Fibroblast of lung (primary cell): ENCODE results near the gene POLR2C. TPM values are rescaled to one million over a fixed set of nuclear protein-coding genes. Genes with fewer than 3 reads are reported as not detected.

ENCODE experiments used
- DNase-seq, 2 donors: peaks; one replicate each; pipeline versions ENCODE4 v3.0.0 to v3.0.0-alpha.2; 2010; ENCODE audit warnings: low read depth in 2 of 2
- H2AFZ ChIP-seq: 2 replicates; pipeline ENCODE4 v1.5.1; 2012; ENCODE audit warnings: low read length, control low read depth, inconsistent platforms
- H3K27ac ChIP-seq: 2 replicates; pipeline ENCODE4 v1.5.1; 2011; ENCODE audit warnings: low read length, control low read depth; ENCODE audit not compliant: insufficient read depth
- H3K27me3 ChIP-seq: 2 replicates; pipeline ENCODE4 v1.5.1; 2011; ENCODE audit warnings: mild to moderate bottlenecking, low read length; ENCODE audit not compliant: control insufficient read depth, insufficient read depth
- H3K36me3 ChIP-seq: 2 replicates; pipeline ENCODE4 v1.5.1; 2011; ENCODE audit warnings: low read length; ENCODE audit not compliant: control insufficient read depth, insufficient read depth
- H3K4me1 ChIP-seq: 2 replicates; pipeline ENCODE4 v1.5.1; 2011; ENCODE audit warnings: low read length; ENCODE audit not compliant: control insufficient read depth, insufficient read depth; ENCODE audit errors: extremely low read depth
- H3K4me2 ChIP-seq: 2 replicates; pipeline ENCODE4 v1.5.1; 2011; ENCODE audit warnings: low read length, control low read depth; ENCODE audit not compliant: insufficient read depth; ENCODE audit errors: extremely low read depth
- H3K4me3 ChIP-seq, 4 experiments: fragments of 200-600 bp in 1 of 4; sonication (generic) in 1 of 4; replicated peaks in 1 of 4; 2 replicates each; pipeline ENCODE4 v1.5.1; 2011 to 2016; ENCODE audit warnings: low read length in 4 of 4, low read depth in 3 of 4, mild to moderate bottlenecking in 3 of 4, control low read depth in 2 of 4, inconsistent platforms in 1 of 4, mixed read lengths in 1 of 4; ENCODE audit not compliant: insufficient read depth in 1 of 4; ENCODE audit errors: control extremely low read depth in 1 of 4
- H3K79me2 ChIP-seq: 2 replicates; pipeline ENCODE4 v1.5.1; 2012; ENCODE audit warnings: mild to moderate bottlenecking, low read length, inconsistent platforms; ENCODE audit not compliant: control insufficient read depth, insufficient read depth
- H3K9ac ChIP-seq: 2 replicates; pipeline ENCODE4 v1.5.1; 2011; ENCODE audit warnings: mild to moderate bottlenecking, low read length, control low read depth; ENCODE audit not compliant: insufficient read depth
- H3K9me3 ChIP-seq: 2 replicates; pipeline ENCODE4 v1.5.1; 2012; ENCODE audit warnings: low read depth, low read length; ENCODE audit not compliant: control insufficient read depth, insufficient read depth
- H4K20me1 ChIP-seq: 2 replicates; pipeline ENCODE4 v1.5.1; 2011; ENCODE audit warnings: low read length; ENCODE audit not compliant: control insufficient read depth, insufficient read depth; ENCODE audit errors: extremely low read depth
- EZH2 ChIP-seq: IDR thresholded peaks from 2 replicates; pipeline ENCODE4 v1.5.1; 2012; ENCODE audit warnings: low read length, control low read depth, mild to moderate bottlenecking; ENCODE audit errors: missing control alignments
- polyA plus RNA-seq, 2 donors: library from polyadenylated mRNA; depleted of rRNA in 1 of 2; stranded (reverse) in 1 of 2; unstranded in 1 of 2; fragments of >200 nt; gene quantifications; 2 replicates each; pipeline ENCODE4 v1.2.1, GENCODE V29; 2011 to 2012; ENCODE audit warnings: missing spikeins in 1 of 2
- total RNA-seq: library from RNA; depleted of rRNA; stranded (reverse); fragments of >200 nt; gene quantifications from 2 replicates; pipeline ENCODE4 v1.2.1, GENCODE V29; 2014
- TF ChIP-seq, protein P1 (sequence below), 2 donors: IDR thresholded peaks in 1 of 2; conservative IDR thresholded peaks in 1 of 2; 1 replicate in 1 of 2; 2 replicates in 1 of 2; pipeline ENCODE4 v1.5.1; 2011 to 2012; ENCODE audit warnings: low read length in 2 of 2, control low read depth in 1 of 2, inconsistent platforms in 1 of 2, low read depth in 1 of 2, mild to moderate bottlenecking in 1 of 2

Gene POLR2C
- total and polyA plus RNA-seq, 2 donors (not counting 1 experiment from before 2014, with no cell fraction given) = 84.0 to 106 TPM

DNA sequence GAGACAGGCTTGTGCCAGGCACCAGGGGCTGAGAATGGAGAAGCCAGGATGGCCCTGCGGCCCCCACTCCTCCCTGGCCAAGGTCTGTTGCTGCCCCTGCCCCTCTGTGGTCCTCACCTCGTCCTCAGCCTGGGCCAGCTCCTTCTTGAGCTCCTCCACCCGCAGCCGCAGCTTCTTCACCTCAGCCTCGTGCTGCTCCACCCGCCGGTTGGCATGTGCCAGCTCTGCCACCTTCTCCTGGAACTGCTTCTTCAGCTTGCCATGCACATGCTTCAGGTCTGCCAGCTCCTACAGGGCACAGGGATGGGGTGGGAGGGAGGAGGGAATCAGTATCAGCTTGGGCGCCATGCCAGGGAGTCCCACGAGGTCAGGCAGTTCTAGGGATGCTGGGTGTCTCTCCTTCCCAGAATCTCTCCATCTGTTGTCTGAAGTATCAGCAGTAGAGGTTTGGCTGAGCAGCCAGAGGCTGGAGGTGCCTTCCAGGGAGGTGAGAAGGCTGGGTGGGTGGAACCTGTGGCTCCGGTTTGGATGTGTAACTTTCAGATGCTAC lies 53.8 kb downstream of the POLR2C start:
- no peak overlapping the region for H3K27ac ChIP-seq
- no peaks in the 10 kb centered on the region for H3K27me3 ChIP-seq
- H3K4me3 ChIP-seq = no peak overlapping the region
- DNase-seq = no peak
- no peaks in the 10 kb centered on the region for H3K36me3 ChIP-seq
- no peaks in the 10 kb centered on the region for H3K79me2 ChIP-seq
- no peak for TF ChIP-seq EZH2
- TF ChIP-seq, protein P1, sequence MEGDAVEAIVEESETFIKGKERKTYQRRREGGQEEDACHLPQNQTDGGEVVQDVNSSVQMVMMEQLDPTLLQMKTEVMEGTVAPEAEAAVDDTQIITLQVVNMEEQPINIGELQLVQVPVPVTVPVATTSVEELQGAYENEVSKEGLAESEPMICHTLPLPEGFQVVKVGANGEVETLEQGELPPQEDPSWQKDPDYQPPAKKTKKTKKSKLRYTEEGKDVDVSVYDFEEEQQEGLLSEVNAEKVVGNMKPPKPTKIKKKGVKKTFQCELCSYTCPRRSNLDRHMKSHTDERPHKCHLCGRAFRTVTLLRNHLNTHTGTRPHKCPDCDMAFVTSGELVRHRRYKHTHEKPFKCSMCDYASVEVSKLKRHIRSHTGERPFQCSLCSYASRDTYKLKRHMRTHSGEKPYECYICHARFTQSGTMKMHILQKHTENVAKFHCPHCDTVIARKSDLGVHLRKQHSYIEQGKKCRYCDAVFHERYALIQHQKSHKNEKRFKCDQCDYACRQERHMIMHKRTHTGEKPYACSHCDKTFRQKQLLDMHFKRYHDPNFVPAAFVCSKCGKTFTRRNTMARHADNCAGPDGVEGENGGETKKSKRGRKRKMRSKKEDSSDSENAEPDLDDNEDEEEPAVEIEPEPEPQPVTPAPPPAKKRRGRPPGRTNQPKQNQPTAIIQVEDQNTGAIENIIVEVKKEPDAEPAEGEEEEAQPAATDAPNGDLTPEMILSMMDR (conservative IDR thresholded peaks at IDR 0.05 in 1 of 2, IDR thresholded peaks at IDR 0.05 in 1 of 2; ENCODE audit: low read depth in 1 of 2, low read length in 2 of 2) = no peak
- H3K9me3 ChIP-seq = no peaks in the 10 kb centered on the region
- no peaks in the 10 kb centered on the region for H3K4me1 ChIP-seq
- H3K4me2 ChIP-seq = no peak overlapping the region
- no peak overlapping the region for H2AFZ ChIP-seq
- no peaks in the 10 kb centered on the region for H4K20me1 ChIP-seq
- no peak overlapping the region for H3K9ac ChIP-seq

DNA sequence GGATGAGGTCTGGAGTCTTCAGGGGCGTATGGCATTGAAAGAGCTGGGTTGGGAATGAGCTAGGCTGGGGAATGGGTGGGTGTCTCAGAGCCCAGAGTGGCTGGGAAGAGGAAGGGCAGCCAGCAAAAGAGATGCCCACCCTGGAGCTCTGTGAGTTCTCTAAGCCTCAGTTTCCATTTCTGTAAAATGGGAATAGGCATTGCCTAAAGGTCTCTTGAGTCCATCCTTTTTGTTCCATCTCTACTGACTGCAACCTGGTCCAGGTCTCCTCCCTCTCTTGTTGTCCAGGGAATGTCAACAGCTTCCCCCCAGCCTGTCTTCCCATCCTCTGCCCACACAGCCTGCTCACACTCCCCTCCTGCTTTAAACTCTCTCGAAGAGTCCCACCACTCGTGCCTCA lies 54.3 kb downstream of the POLR2C start:
- H2AFZ ChIP-seq = no peak overlapping the region
- no peaks in the 10 kb centered on the region for H3K9me3 ChIP-seq
- H3K27ac ChIP-seq = no peak overlapping the region
- no peak overlapping the region for H3K4me3 ChIP-seq
- H4K20me1 ChIP-seq = no peaks in the 10 kb centered on the region
- no peaks in the 10 kb centered on the region for H3K79me2 ChIP-seq
- H3K9ac ChIP-seq = no peak overlapping the region
- TF ChIP-seq EZH2 = no peak
- TF ChIP-seq, protein P1 (conservative IDR thresholded peaks at IDR 0.05 in 1 of 2, IDR thresholded peaks at IDR 0.05 in 1 of 2; ENCODE audit: low read depth in 1 of 2, low read length in 2 of 2) = no peak
- no peak overlapping the region for H3K4me2 ChIP-seq
- no peaks in the 10 kb centered on the region for H3K4me1 ChIP-seq
- DNase-seq = no peak
- H3K36me3 ChIP-seq = no peaks in the 10 kb centered on the region
- no peaks in the 10 kb centered on the region for H3K27me3 ChIP-seq

DNA sequence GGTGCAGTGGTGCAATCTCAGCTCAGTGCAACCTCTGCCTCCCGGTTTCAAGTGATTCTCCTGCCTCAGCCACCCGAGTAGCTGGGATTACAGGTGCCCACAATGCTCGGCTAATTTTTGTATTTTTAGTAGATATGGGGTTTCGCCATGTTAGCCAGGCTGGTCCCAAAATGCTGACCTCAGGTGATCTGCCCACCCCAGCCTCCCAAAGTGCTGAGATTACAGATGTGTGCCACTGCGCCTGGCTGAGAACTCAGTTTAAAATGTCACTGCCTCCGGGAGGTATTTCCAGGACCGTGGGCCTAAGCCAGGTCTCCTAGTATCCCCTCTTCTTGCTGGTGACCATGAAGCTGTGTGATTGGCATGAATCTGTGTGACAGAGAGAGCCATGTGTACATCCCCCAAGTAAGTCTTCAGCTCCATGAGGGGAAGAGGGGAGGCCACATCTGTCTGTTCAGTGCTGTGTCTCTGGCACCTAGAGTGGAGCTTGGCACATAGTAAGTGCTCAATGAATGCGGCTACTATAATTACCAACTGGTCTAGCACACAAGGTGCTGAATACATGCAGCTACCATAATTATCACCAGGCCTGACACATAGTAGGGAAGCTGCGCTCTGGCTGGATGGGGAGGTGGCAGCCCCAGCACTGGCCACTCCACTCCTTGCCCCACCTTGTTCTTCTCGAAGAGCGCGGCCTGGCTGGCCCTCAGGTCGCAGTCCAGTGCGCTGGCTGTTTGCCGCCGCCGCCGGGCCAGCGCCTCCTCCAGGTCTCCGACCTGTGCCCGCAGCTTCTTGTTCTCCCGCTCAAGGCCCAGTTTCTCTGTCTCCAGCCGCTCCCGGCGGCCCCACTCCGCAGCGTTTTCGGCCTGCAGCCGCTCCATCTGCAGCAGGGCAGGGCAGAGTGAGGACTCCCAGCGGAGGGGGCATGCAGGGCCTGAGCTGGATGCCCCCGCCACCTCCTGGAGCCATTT lies 55.2 kb downstream of the POLR2C start:
- TF ChIP-seq EZH2 = no peak
- TF ChIP-seq, protein P1 (conservative IDR thresholded peaks at IDR 0.05 in 1 of 2, IDR thresholded peaks at IDR 0.05 in 1 of 2; ENCODE audit: low read depth in 1 of 2, low read length in 2 of 2) = no peak
- no peak overlapping the region for H3K27ac ChIP-seq
- DNase-seq = no peak
- no peaks in the 10 kb centered on the region for H4K20me1 ChIP-seq
- no peaks in the 10 kb centered on the region for H3K4me1 ChIP-seq
- H3K36me3 ChIP-seq = no peaks in the 10 kb centered on the region
- H3K9me3 ChIP-seq = no peaks in the 10 kb centered on the region
- no peak overlapping the region for H3K4me3 ChIP-seq
- no peak overlapping the region for H2AFZ ChIP-seq
- no peaks in the 10 kb centered on the region for H3K79me2 ChIP-seq
- H3K9ac ChIP-seq = no peak overlapping the region
- H3K27me3 ChIP-seq = no peaks in the 10 kb centered on the region
- no peak overlapping the region for H3K4me2 ChIP-seq
